IPS DF 19.7 (cell line): ENCODE data around the gene USP15.
"Not testable (repeated sequence)": the region's sequence is repeated elsewhere in the genome, so short reads cannot be mapped to it uniquely, and the experiment has no call there.

Experiments
- DNase-seq: peaks from one replicate; pipeline ENCODE4 v3.0.0-alpha.2; 2013; ENCODE audit warnings: low read depth, low spot score

The USP15 gene

GRCh38 chr12:62438098-62438692 is 178.0 kb downstream of the USP15 start:
- DNase-seq, result no peak

DNA sequence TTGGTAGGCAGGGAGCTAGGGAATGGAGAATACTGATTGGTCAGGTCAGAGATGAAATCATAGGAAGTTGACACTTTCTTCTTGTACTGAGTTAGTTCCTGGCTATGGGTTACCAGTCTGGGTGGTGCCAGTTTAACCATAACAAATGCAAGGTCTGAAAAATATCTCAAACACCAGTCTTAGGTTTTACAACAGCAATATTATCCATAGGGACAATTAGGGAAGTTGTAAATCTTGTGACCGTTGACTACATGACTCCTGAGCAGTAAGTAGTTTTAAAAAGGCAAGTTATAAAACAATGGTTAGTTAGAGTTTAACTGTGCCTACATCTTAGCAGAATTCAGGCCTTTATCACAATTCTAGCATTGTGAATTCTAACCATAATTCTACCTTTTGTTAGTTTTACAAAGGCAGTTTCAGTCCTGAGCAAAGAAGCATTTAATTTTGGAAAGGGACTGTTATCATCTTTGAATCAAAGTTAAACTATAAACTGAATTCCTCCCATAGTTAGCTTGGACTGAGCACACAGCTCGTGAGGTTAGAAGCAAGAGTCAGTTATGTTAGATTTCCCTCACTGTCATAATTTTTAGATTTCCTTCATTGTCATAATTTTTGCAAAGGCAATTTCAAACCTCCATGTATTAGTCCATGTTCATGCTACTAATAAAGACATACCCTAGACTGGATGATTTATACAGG is 186.7 kb downstream of the USP15 start:
- DNase-seq, result no peak

DNA sequence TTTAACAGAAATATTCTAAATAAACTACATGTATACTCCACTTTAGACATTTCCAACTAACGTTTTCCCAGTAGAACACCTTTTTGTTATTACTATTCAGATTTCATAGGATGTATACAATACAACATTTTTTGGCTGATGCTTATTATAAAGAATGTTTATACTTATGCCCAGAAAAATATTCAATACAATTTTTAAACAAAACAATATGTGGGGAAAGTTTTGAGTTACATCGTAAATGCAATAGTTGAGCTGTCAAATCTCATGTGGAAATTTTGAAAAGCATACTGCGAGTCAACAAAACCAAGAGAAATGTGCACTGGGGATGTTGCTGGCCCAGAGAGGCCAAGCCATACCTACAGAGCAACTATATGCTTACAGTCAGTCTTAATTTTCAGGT is 188.2 kb downstream of the USP15 start:
- DNase-seq, result no peak

DNA sequence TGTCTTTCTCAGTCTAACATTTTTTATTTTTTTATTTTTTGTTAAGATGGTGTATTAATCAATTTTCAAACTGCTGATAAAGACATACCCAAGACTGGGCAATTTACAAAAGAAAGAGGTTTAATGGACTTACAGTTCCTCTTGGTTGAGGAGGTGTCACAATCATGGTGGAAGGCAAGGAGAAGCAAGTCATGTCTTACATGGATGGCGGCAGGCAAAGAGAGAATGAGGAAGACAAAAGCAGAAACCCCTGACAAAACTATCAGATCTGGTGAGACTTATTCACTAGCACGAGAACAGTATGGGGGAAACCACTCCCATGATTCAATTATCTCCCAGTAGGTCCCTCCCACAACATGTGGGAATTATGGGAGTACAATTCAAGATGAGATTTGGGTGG is 195.2 kb downstream of the USP15 start:
- not testable (repeated sequence) for DNase-seq

DNA sequence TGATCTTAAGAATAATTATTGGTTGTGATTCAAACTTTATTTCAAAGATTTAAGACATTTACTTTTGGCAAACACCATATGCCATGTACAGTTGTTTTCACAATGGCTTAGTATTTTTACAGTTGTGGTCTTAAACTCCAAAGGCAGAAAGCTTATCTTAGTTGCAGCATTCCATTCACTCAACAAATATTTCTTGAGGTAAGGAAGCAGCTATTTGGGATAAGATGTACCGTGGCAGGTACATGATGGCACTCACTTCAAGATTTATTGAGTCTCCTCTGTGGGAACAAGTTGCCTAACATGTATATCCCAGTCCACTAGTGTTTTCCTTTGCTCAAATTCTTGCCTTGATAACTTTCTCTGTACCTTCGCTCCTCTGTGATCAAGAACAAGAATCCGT is 198.4 kb downstream of the USP15 start:
- DNase-seq, result no peak

DNA sequence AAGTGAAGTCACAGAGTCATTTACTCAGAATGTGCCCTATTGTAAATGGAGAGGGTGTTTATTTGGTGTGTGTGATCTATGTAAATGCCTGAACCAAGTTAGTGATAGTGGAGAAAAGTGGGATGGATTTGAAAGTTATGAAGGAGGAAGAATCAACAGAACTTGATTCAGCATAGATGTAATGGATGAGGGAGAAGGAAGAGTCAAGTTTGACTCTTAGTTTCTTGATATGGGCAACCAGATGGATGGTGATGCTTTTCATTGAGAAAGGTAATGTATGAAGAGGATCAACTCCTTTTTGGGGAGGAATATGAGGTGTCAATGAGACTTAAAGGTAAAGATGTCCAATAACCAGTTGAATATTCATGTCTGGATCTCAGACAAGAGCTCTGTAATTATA is 199.8 kb downstream of the USP15 start:
- DNase-seq, result no peak

DNA sequence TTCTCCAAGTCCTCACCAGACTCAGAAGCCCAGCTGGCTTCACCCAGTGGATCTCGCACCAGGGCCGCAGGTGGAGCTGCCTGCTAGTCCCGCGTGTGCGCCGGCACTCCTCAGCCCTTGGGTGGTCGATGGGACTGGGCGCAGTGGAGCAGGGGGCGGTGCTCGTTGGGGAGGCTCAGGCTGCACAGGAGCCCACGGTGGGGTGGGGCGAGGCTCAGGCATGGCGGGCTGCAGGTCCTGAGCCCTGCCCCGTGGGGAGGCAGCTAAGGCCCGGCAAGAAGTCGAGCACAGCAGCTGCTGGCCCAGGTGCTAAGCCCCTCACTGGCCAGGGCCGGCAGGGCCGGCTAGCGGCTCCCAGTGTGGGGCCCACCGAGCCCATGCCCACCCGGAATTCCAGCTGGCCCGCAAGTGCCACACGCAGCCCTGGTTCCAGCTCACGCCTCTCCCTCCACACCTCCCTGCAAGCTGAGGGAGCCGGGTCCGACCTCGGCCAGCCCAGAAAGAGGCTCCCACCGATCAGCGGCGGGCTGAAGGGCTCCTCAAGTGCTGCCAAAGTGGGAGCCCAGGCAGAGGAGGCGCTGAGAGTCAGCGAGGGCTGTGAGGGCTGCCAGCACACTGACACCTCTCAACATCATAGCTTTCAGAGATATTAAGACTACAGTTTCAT is 201.1 kb downstream of the USP15 start:
- not testable (repeated sequence) for DNase-seq

DNA sequence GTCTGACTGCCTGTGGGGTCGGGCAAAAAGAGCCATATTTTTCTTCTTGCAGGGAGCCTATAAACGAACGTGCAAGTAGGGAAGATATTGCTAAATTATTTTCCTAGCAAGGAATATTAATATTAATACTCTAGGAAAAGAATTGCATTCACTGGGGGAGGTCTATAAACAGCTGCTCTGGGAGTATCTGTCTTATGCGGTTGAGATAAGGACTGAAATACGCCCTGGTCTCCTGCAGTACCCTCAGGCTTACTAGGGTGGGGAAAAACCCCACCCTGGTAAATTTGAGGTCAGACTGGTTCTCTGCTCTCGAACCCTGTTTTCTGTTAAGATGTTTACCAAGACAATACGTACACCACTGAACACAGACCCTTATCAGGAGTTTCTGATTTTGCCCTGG is 203.0 kb downstream of the USP15 start:
- not testable (repeated sequence) for DNase-seq
